Amygdala (tissue), 56 donors: Measurements from ENCODE around the gene ITPR3.

ENCODE experiments used
- DNase-seq, 56 donors: peaks; one replicate each; lab custom pipeline; 2025; lab: John Stamatoyannopoulos, UW

The ITPR3 gene

GRCh38 chr6:33695451-33695887 is 74.3 kb downstream of the ITPR3 start:
- DNase-seq: peak in 12 of 56 donors; percentile 10 to 74 (median 26)

GRCh38 chr6:33696076-33696475 is 75.0 kb downstream of the ITPR3 start:
- DNase-seq: no peak

GRCh38 chr6:33696548-33697518 is 75.7 kb downstream of the ITPR3 start:
- DNase-seq: peak in 7 of 56 donors; percentile 16 to 76 (median 20)

- DNase-seq: no peak
Measured at GRCh38 chr6:33697845-33698244, 76.7 kb downstream of the ITPR3 start.

- no peak for DNase-seq
Measured at GRCh38 chr6:33698494-33698893, 77.4 kb downstream of the ITPR3 start.

GRCh38 chr6:33699131-33699530 is 78.0 kb downstream of the ITPR3 start:
- no peak for DNase-seq

GRCh38 chr6:33699739-33700138 is 78.6 kb downstream of the ITPR3 start:
- no peak for DNase-seq

GRCh38 chr6:33700391-33701050 is 79.4 kb downstream of the ITPR3 start:
- DNase-seq: peak in 16 of 56 donors; percentile 3 to 62 (median 20)

- peak in 6 of 56 donors; percentile 13 to 39 (median 22) for DNase-seq
Measured at GRCh38 chr6:33702345-33702977, 81.3 kb downstream of the ITPR3 start.

GRCh38 chr6:33704215-33705066 is 83.3 kb downstream of the ITPR3 start:
- DNase-seq: peak in 1 of 56 donors; percentile 17

- DNase-seq: no peak
Measured at GRCh38 chr6:33705268-33705885, 84.3 kb downstream of the ITPR3 start.

- no peak for DNase-seq
Measured at GRCh38 chr6:33705955-33706725, 85.0 kb downstream of the ITPR3 start.

- DNase-seq: no peak
Measured at GRCh38 chr6:33707771-33708170, 86.6 kb downstream of the ITPR3 start.

GRCh38 chr6:33708516-33709204 is 87.5 kb downstream of the ITPR3 start:
- DNase-seq: no peak

- no peak for DNase-seq
Measured at GRCh38 chr6:33709605-33710295, 88.6 kb downstream of the ITPR3 start.

GRCh38 chr6:33710296-33711121 is 89.4 kb downstream of the ITPR3 start:
- DNase-seq: no peak
